Endothelial cell of umbilical vein (primary cell): ENCODE data around the gene TEX44.

Experiments used
- EZH2 ChIP-seq: IDR thresholded peaks from 2 replicates; pipeline ENCODE4 v1.6.1; 2012; ENCODE audit warnings: borderline replicate concordance, low read depth, mild to moderate bottlenecking, moderate library complexity, low read length, inconsistent platforms; ENCODE audit not compliant: severe bottlenecking
- MYC ChIP-seq: IDR thresholded peaks from one replicate; pipeline ENCODE4 v1.6.1; 2011; ENCODE audit warnings: mild to moderate bottlenecking, low read depth, low read length
- POLR2A ChIP-seq: IDR thresholded peaks from 2 replicates; pipeline ENCODE4 v1.6.1; 2012; ENCODE audit warnings: low read depth, mild to moderate bottlenecking, control low read depth, low read length
- POLR2AphosphoS5 ChIP-seq: IDR thresholded peaks from 2 replicates; pipeline ENCODE4 v1.6.1; 2012; ENCODE audit warnings: low read depth, mild to moderate bottlenecking, control low read depth, low read length, moderate library complexity; ENCODE audit not compliant: insufficient read depth
- TF ChIP-seq, protein P1 (sequence below), 2 donors: IDR thresholded peaks; 1 replicate in 1 of 2; 2 replicates in 1 of 2; pipeline ENCODE4 v1.5.1; 2011; ENCODE audit warnings: low read length in 2 of 2, mild to moderate bottlenecking in 2 of 2, moderate library complexity in 2 of 2, control low read depth in 1 of 2, inconsistent platforms in 1 of 2, low read depth in 1 of 2; ENCODE audit not compliant: insufficient read depth in 1 of 2; ENCODE audit errors: extremely low read depth in 1 of 2
- TF ChIP-seq, protein P2 (sequence below): IDR thresholded peaks from 2 replicates; pipeline ENCODE4 v1.6.1; 2011; ENCODE audit not compliant: insufficient read depth, insufficient read length

- TF ChIP-seq POLR2A (no peak), EZH2 (no peak), MYC (no peak), POLR2AphosphoS5 (no peak)
- TF ChIP-seq, protein P1, sequence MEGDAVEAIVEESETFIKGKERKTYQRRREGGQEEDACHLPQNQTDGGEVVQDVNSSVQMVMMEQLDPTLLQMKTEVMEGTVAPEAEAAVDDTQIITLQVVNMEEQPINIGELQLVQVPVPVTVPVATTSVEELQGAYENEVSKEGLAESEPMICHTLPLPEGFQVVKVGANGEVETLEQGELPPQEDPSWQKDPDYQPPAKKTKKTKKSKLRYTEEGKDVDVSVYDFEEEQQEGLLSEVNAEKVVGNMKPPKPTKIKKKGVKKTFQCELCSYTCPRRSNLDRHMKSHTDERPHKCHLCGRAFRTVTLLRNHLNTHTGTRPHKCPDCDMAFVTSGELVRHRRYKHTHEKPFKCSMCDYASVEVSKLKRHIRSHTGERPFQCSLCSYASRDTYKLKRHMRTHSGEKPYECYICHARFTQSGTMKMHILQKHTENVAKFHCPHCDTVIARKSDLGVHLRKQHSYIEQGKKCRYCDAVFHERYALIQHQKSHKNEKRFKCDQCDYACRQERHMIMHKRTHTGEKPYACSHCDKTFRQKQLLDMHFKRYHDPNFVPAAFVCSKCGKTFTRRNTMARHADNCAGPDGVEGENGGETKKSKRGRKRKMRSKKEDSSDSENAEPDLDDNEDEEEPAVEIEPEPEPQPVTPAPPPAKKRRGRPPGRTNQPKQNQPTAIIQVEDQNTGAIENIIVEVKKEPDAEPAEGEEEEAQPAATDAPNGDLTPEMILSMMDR (IDR thresholded peaks at IDR 0.05; ENCODE audit: extremely low read depth in 1 of 2, insufficient read depth in 1 of 2, low read depth in 1 of 2, low read length in 2 of 2), result no peak
- TF ChIP-seq, protein P2, sequence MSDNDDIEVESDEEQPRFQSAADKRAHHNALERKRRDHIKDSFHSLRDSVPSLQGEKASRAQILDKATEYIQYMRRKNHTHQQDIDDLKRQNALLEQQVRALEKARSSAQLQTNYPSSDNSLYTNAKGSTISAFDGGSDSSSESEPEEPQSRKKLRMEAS, result no peak
Measured at GRCh38 chr2:231576465-231576864, 16.2 kb upstream of the TEX44 start.
